Gastrocnemius medialis (tissue), 4 donors: ENCODE results near the gene PTPN3. TPM values are rescaled to one million over a fixed set of nuclear protein-coding genes. Genes with fewer than 3 reads are reported as not detected.
"Not testable (repeated sequence)": the region's sequence is repeated elsewhere in the genome, so short reads cannot be mapped to it uniquely, and the experiment has no call there.

ENCODE experiments used
- ATAC-seq, 2 donors: fragments of 150-250 bp; one replicate each; pipeline ENCODE4 v1.9.1; 2016
- DNase-seq, 2 donors: peaks; one replicate each; pipeline ENCODE4 v3.0.0-alpha.2; 2019
- H3K27ac ChIP-seq, 4 donors: fragments of 200-600 bp; sonication (generic); 1 replicate in 1 of 4; 2 replicates in 3 of 4; pipeline ENCODE4 v1.5.1; 2016 to 2018; ENCODE audit warnings: mild to moderate bottlenecking in 2 of 4, moderate library complexity in 1 of 4
- H3K27me3 ChIP-seq, 3 donors: fragments of 200-600 bp; sonication (generic) in 2 of 3; 1 replicate in 1 of 3; 2 replicates in 2 of 3; pipeline versions ENCODE4 v1.5.1 to v1.6.0; 2016 to 2019; ENCODE audit warnings: mild to moderate bottlenecking in 1 of 3, moderate library complexity in 1 of 3
- H3K36me3 ChIP-seq, 2 donors: fragments of 200-600 bp; sonication (generic) in 1 of 2; one replicate each; pipeline ENCODE4 v1.5.1; 2017 to 2018
- H3K4me1 ChIP-seq, 2 donors: fragments of 200-600 bp; sonication (generic) in 1 of 2; one replicate each; pipeline ENCODE4 v1.5.1; 2016 to 2017; ENCODE audit warnings: mild to moderate bottlenecking in 2 of 2
- H3K4me3 ChIP-seq, 4 donors: fragments of 200-600 bp; sonication (generic) in 3 of 4; 1 replicate in 1 of 4; 2 replicates in 3 of 4; pipeline ENCODE4 v1.5.1; 2016 to 2019; ENCODE audit warnings: mild to moderate bottlenecking in 2 of 4
- H3K9me3 ChIP-seq, 3 donors: fragments of 200-600 bp; sonication (generic) in 2 of 3; 1 replicate in 1 of 3; 2 replicates in 2 of 3; pipeline ENCODE4 v1.5.1; 2016 to 2019
- CTCF ChIP-seq, 5 experiments: fragments of 450-650 bp in 3 of 5; fragments of 200-600 bp in 2 of 5; sonication (generic) in 2 of 5; IDR thresholded peaks in 4 of 5; conservative IDR thresholded peaks in 1 of 5; 1 replicate in 4 of 5; 2 replicates in 1 of 5; pipeline ENCODE4 v1.5.1; 2016 to 2019; ENCODE audit warnings: antibody characterized with exemption in 5 of 5, mild to moderate bottlenecking in 3 of 5, moderate library complexity in 3 of 5
- POLR2A ChIP-seq, 2 donors: fragments of 450-650 bp; IDR thresholded peaks; one replicate each; pipeline ENCODE4 v1.6.1; 2017; ENCODE audit warnings: antibody characterized with exemption in 2 of 2, mild to moderate bottlenecking in 2 of 2, moderate library complexity in 2 of 2
- in situ Hi-C, 4 donors: fragments of 200-750 bp; cut with MboI; loops; one replicate each; pipeline versions ENCODE4 v1.15.0 to v1.8.0; 2017; ENCODE audit warnings: low sequenced_read_pairs in 4 of 4
- intact Hi-C: fragments of 100-400 bp; cut with DNase I; formaldehyde crosslinking; loops from one replicate; pipeline ENCODE4 v1.15.1; 2023; ENCODE audit warnings: low total_unique reads
- total RNA-seq, 4 donors: library from RNA; depleted of rRNA; stranded (reverse); fragments of >200 nt; gene quantifications; one replicate each; pipeline versions ENCODE4 v1.1.0 to v1.2.3, GENCODE V29; 2016

The PTPN3 gene
- total RNA-seq, 4 donors from 2014 or later, result 15.6 to 305 (median 82.2) TPM

- H3K27ac ChIP-seq, result no peak overlapping the region
- ATAC-seq, result no peak
- H3K9me3 ChIP-seq, result no peaks in the 10 kb centered on the region
- H3K36me3 ChIP-seq, result no peaks in the 10 kb centered on the region
- H3K27me3 ChIP-seq, result no peaks in the 10 kb centered on the region
- no peak for DNase-seq
- no peak overlapping the region for H3K4me3 ChIP-seq
- TF ChIP-seq CTCF (IDR thresholded peaks at IDR 0.05 in 4 of 5, conservative IDR thresholded peaks at IDR 0.05 in 1 of 5) (no peak), POLR2A (IDR thresholded peaks at IDR 0.05) (no peak)
- H3K4me1 ChIP-seq, result peaks cover 0 to 11% of the 10 kb centered on the region in 2 donors
- intact Hi-C loops, result loop anchor here (10.0 kb wide), 1 partner anchor 269 kb away; no protein-coding TSS in a partner anchor
- in situ Hi-C loops, result no loop called here
These were observed 15.8 kb upstream of the PTPN3 start for GRCh38 chr9:109513871-109514270.

- Histone ChIP-seq H3K4me1 (peaks cover 11 to 19% of the 10 kb centered on the region in 2 donors), H3K27me3 (no peaks in the 10 kb centered on the region), H3K9me3 (no peaks in the 10 kb centered on the region), H3K27ac (no peak overlapping the region), H3K4me3 (no peak overlapping the region), H3K36me3 (no peaks in the 10 kb centered on the region)
- intact Hi-C loops (loop anchor here (10.0 kb wide), 1 partner anchor 267 kb away; no protein-coding TSS in a partner anchor), in situ Hi-C loops (no loop called here)
- ATAC-seq, result no peak
- DNase-seq, result no peak
- TF ChIP-seq POLR2A (IDR thresholded peaks at IDR 0.05) (no peak), CTCF (IDR thresholded peaks at IDR 0.05 in 4 of 5, conservative IDR thresholded peaks at IDR 0.05 in 1 of 5) (no peak)
These were observed 14.2 kb upstream of the PTPN3 start for GRCh38 chr9:109512170-109512756.

GRCh38 chr9:109510506-109510905, 12.4 kb upstream of the PTPN3 start:
- TF ChIP-seq POLR2A (IDR thresholded peaks at IDR 0.05) (no peak), CTCF (IDR thresholded peaks at IDR 0.05 in 4 of 5, conservative IDR thresholded peaks at IDR 0.05 in 1 of 5) (no peak)
- in situ Hi-C loops, result no loop called here
- DNase-seq (no peak), ATAC-seq (no peak)
- no peak overlapping the region for H3K4me3 ChIP-seq
- H3K9me3 ChIP-seq, result no peaks in the 10 kb centered on the region
- no peaks in the 10 kb centered on the region for H3K36me3 ChIP-seq
- peak overlapping the region in 1 of 4 donors; percentile 51 for H3K27ac ChIP-seq
- intact Hi-C loops, result loop anchor here (10.0 kb wide), 1 partner anchor 266 kb away; no protein-coding TSS in a partner anchor
- H3K4me1 ChIP-seq, result peaks cover 24 to 26% of the 10 kb centered on the region in 2 donors
- H3K27me3 ChIP-seq, result no peaks in the 10 kb centered on the region

GRCh38 chr9:109510042-109510441, 11.9 kb upstream of the PTPN3 start:
- H3K9me3 ChIP-seq, H3K27me3 ChIP-seq, H3K4me3 ChIP-seq, H3K36me3 ChIP-seq, in situ Hi-C loops, DNase-seq, ATAC-seq: not testable (repeated sequence)
- H3K4me1 ChIP-seq, result peaks cover 24 to 26% of the 10 kb centered on the region in 2 donors
- intact Hi-C loops, result loop anchor here (10.0 kb wide), 1 partner anchor 265 kb away; no protein-coding TSS in a partner anchor
- H3K27ac ChIP-seq, result peak overlapping the region in 2 of 4 donors; percentile 91

GRCh38 chr9:109509611-109510010, 11.5 kb upstream of the PTPN3 start:
- ATAC-seq, result no peak
- DNase-seq, result no peak

More at GRCh38 chr9:109509611-109510010, 11.5 kb upstream of the PTPN3 start:
- in situ Hi-C loops (no loop called here), intact Hi-C loops (loop anchor here (5.0 to 10.0 kb wide), 2 partner anchors 265 to 397 kb away; no protein-coding TSS in a partner anchor)
- no peaks in the 10 kb centered on the region for H3K36me3 ChIP-seq
- H3K27me3 ChIP-seq, result no peaks in the 10 kb centered on the region
- H3K4me3 ChIP-seq, result no peak overlapping the region
- H3K27ac ChIP-seq, result peak overlapping the region in 2 of 4 donors; percentile 91
- H3K9me3 ChIP-seq, result no peaks in the 10 kb centered on the region
- peaks cover 24 to 26% of the 10 kb centered on the region in 2 donors for H3K4me1 ChIP-seq
- TF ChIP-seq POLR2A (IDR thresholded peaks at IDR 0.05), result no peak
- no peak for TF ChIP-seq CTCF (IDR thresholded peaks at IDR 0.05 in 4 of 5, conservative IDR thresholded peaks at IDR 0.05 in 1 of 5)
